HG03442 (cell line): ENCODE results near the gene EPHX1.
"Not testable (repeated sequence)": the region's sequence is repeated elsewhere in the genome, so short reads cannot be mapped to it uniquely, and the experiment has no call there.

Experiments
- ATAC-seq: cut with Tn5 transposase; IDR thresholded peaks from one replicate; pipeline ENCODE4 v1.9.1; 2021; ENCODE audit warnings: mild to moderate bottlenecking, moderate library complexity; ENCODE audit not compliant: unreplicated experiment

The EPHX1 gene

GRCh38 chr1:225777058-225777582, 32.8 kb upstream of the EPHX1 start:
- peak; percentile 5 for ATAC-seq

DNA sequence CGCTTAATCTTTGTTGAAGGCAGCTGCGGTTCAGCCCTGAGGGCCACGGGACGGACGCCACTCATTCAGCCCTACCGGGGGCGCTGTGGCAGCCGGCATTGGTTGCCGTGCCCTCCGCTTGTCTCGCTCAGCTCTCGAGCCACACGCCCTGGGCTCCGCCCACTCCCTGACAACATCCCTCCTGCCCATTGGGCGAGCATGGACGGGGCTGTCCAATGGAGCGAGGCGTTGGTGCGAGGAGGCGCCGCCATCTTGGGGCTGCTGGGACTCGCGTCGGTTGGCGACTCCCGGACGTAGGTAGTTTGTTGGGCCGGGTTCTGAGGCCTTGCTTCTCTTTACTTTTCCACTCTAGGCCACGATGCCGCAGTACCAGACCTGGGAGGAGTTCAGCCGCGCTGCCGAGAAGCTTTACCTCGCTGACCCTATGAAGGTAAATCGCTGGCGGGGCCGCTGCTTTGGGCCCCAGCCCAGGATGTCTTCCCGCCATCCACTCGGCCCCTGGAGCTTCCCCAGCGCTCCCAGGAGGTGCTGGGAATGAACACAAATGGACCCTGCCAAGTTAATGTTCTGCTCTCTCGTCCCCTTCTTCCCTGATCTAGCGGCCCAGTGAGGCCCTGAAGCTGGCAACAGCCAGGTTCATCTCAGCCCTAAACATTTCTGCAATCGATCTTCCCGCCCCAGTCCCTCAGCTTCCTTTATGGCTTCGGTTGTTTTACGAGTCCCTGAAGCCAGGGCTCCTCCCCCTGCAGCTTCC, 32.2 kb upstream of the EPHX1 start, which contains the start of gene SRP9:
Gene SRP9, plus strand, starts transcription at position 244 of the 754 bp plus-strand sequence. Its CDS starts 115 bp downstream, at position 359.
- peak; percentile 99 for ATAC-seq

DNA sequence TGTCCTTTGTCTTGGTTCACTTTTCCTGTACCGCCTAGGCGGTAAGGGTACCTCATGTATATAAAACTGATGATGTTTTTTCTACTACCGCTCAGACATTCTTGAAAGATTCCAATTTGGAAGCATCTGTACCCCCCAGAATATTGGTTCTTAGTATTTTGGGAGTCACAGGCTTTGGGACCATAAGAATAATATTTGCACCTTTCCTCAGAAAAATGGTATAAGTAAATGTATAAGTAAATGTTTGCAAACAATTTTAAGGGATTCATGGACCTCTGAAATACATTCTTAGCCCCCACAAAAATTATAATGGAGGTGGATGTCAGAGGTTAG, 31.6 kb upstream of the EPHX1 start:
- ATAC-seq = no peak

DNA sequence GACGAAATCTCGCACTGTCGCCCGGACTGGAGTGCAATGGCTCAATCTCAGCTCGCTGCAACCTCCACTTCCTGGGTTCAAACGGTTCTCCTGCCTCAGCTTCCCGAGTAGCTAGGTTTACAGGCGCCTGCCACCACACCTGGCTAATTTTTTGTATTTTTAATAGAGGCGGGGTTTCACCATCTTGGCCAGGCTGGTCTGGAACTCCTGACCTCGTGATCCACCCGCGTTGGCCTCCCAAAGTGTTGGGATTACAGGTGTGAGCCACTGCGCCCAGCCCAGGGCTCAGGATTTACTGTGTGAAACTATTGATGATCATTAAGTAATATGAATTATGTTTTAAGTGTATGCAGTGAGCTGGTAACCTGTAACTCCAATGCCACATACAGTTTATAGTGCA, 30.8 kb upstream of the EPHX1 start:
- not testable (repeated sequence) for ATAC-seq

DNA sequence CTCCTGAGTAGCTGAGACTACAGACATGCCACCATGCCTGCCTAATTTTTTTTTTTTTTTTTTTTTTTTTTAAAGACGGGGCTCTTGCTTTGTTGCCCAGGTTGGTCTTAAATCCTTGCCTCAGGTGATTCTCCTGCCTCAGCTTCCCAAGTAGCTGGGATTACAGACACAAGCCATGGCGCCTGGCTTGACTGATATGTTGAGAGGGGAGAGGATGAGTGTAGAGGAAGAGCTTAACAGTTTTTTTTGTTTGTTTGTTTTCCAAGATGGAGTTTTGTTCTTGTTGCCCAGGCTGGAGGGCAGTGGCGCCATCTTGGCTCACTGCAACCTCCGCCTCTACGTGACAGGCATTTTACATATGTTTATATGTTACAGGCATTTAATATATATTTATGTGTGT, 29.8 kb upstream of the EPHX1 start:
- ATAC-seq = no peak

GRCh38 chr1:225780630-225781029, 29.3 kb upstream of the EPHX1 start:
- ATAC-seq = no peak

- not testable (repeated sequence) for ATAC-seq
These were observed 20.8 kb upstream of the EPHX1 start for GRCh38 chr1:225789142-225789541.

- no peak for ATAC-seq
These were observed 15.0 kb upstream of the EPHX1 start for GRCh38 chr1:225794954-225795353.

- not testable (repeated sequence) for ATAC-seq
These were observed 13.8 kb upstream of the EPHX1 start for GRCh38 chr1:225796097-225796496.

GRCh38 chr1:225801146-225801545, 8.8 kb upstream of the EPHX1 start:
- not testable (repeated sequence) for ATAC-seq

DNA sequence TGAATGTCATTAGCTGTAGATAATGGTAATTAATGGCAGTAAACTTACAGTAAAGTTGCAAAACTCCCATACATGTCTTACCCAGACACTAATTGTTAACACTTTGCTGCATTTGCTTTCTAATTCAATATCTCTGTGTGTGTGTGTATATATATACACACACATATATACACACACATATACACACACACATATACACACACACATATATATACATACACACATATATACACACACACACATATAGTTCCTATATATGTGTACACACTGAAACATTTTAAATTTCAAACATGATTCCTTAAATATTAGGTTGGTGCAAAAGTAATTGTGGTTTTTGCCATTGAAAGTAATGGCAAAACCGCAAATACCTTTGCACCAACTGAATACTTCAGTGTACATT, 3.7 kb upstream of the EPHX1 start:
- no peak for ATAC-seq

DNA sequence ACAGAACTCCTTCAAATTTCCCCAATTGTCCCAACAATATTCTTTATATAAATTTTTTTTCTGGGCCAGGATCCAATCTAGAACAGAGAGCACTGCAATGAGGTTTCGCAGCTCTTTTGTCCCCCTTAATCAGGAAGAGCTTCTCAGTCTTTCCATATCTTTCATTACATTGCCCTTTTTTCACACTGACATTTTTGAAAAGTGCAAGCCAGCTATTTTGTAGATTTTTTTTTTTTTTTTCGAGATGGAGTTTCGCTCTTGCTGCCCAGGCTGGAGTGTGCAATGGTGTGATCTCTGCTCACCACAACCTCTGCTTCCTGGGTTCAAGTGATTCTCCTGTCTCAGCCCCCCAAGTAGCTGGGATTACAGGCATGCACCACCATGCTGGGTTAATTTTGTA, 3.2 kb upstream of the EPHX1 start:
- not testable (repeated sequence) for ATAC-seq

- no peak for ATAC-seq
These were observed 1.8 kb upstream of the EPHX1 start for GRCh38 chr1:225808136-225808535.

- ATAC-seq = not testable (repeated sequence)
These were observed 935 bp downstream of the EPHX1 start for GRCh38 chr1:225810579-225811538.

GRCh38 chr1:225811622-225812487, 1.9 kb downstream of the EPHX1 start:
- no peak for ATAC-seq

- ATAC-seq = no peak
These were observed 2.7 kb downstream of the EPHX1 start for GRCh38 chr1:225812488-225813213.

DNA sequence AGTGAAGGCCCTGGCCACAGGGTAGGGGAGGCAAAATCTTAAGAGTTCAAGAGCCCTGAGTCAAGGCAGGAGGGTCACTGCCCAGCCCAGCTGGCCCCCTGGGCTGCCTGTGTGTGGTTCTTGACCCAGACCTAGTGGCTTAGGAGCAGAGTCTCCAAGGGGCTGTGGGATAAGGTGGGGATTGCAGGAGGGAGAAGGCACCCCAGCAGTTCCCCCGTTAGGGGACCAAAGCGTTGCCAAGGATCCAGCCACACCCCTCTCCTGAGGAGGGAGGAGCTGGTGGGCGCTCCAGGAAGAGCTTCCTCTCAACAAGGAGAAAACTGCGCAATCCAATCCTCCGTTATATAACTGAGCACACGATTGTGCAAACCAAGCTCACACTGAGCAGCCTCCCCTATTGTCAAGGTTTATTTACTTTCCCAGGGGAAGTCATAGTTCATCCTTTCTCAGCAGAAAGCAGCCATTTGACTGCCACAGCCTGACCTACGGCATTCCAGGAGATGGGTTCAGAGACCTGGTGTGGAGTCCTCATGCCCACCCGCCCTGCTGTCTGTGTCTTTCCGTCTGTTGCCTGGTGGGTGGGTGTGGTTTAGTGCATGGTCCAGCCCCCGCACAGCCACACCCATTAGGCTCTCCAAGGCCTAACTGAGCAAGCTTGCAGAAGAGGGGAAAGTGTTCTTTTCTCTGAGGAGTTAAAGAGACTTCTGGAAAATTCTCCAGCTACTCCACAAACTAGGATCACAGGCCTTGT, 3.5 kb downstream of the EPHX1 start:
- ATAC-seq = no peak

GRCh38 chr1:225814381-225814780, 4.5 kb downstream of the EPHX1 start:
- no peak for ATAC-seq

DNA sequence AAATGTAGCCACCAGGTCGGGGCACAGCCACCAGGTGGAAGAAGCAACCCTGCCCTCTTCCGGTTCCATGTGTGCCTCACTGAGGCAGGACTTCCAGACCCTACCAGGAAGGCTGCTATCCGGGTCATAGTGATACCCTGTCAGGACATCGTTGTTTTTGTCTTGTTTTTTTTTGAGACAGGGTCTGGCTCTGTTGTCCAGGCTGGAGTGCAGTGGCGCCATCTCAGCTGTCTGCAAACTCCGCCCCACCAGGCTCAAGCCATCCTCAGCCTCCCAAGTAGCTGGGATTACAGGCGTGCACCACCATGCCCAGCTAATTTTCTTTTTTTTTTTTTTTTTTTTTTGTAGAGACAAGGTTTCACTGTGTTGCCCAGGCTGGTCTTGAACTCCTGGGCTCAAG, 5.2 kb downstream of the EPHX1 start:
- ATAC-seq = not testable (repeated sequence)
